Esophagus (tissue), 2 donors: Measurements from ENCODE around the gene USP12. TPM values are rescaled to one million over a fixed set of nuclear protein-coding genes. Genes with fewer than 3 reads are reported as not detected.

Experiments used
- H3K27ac ChIP-seq, 2 donors: one replicate each; pipeline ENCODE4 v1.5.1; 2013; ENCODE audit warnings: low read depth in 2 of 2, mild to moderate bottlenecking in 2 of 2, inconsistent platforms in 1 of 2, low read length in 1 of 2, moderate library complexity in 1 of 2
- H3K27me3 ChIP-seq, 2 donors: one replicate each; pipeline ENCODE4 v1.6.1; 2013; ENCODE audit warnings: low read length in 2 of 2, control low read depth in 1 of 2, mild to moderate bottlenecking in 1 of 2; ENCODE audit not compliant: insufficient read depth in 2 of 2, control insufficient read depth in 1 of 2
- H3K36me3 ChIP-seq, 2 donors: one replicate each; pipeline ENCODE4 v1.6.1; 2013; ENCODE audit warnings: low read length in 1 of 2; ENCODE audit not compliant: control insufficient read depth in 2 of 2, insufficient read depth in 2 of 2
- H3K4me1 ChIP-seq, 2 donors: one replicate each; pipeline ENCODE4 v1.6.1; 2013; ENCODE audit warnings: low read length in 1 of 2; ENCODE audit not compliant: control insufficient read depth in 2 of 2, insufficient read depth in 2 of 2
- H3K4me3 ChIP-seq, 2 donors: one replicate each; pipeline ENCODE4 v1.5.1; 2013; ENCODE audit warnings: low read length in 2 of 2, mild to moderate bottlenecking in 2 of 2, low read depth in 1 of 2, moderate library complexity in 1 of 2
- H3K9me3 ChIP-seq, 2 donors: one replicate each; pipeline ENCODE4 v1.6.1; 2013; ENCODE audit warnings: mild to moderate bottlenecking in 2 of 2, low read depth in 1 of 2, low read length in 1 of 2, moderate library complexity in 1 of 2; ENCODE audit not compliant: control insufficient read depth in 2 of 2, insufficient read depth in 1 of 2
- WGBS, 2 donors: extraction: QIAGEN DNeasy Blood & Tissue Kit; methylation state at CpG; one replicate each; pipeline ENCODE4 v1.1.7; 2013; 5-methylcytosine and 5-hydroxymethylcytosine counted together
- polyA plus RNA-seq, 2 donors: library from polyadenylated mRNA; stranded (reverse); fragments of 200-250 nt; gene quantifications; one replicate each; pipeline ENCODE4 v1.2.3, GENCODE V29; 2013
- donor health status: healthy with polysubstance abuse.
- donor health status: Bipolar disorder and iron deficiency.

Gene USP12
- polyA plus RNA-seq, 2 donors: 3.5 to 6.0 TPM

- H3K27ac ChIP-seq: no peak overlapping the region
- H3K4me3 ChIP-seq: no peak overlapping the region
- no peaks in the 10 kb centered on the region for H3K9me3 ChIP-seq
- WGBS, 2 donors: 61 to 71% methylated on average over 4 of the region's 4 CpGs
- H3K4me1 ChIP-seq: no peaks in the 10 kb centered on the region
- no peaks in the 10 kb centered on the region for H3K27me3 ChIP-seq
- H3K36me3 ChIP-seq: no peaks in the 10 kb centered on the region
Observed at GRCh38 chr13:27188239-27188638, 16.6 kb upstream of the USP12 start.

- peaks cover 3 to 4% of the 10 kb centered on the region in 2 donors for H3K4me1 ChIP-seq
- no peaks in the 10 kb centered on the region for H3K9me3 ChIP-seq
- H3K36me3 ChIP-seq: no peaks in the 10 kb centered on the region
- WGBS, 2 donors: 48 to 68% methylated on average over 5 of the region's 5 CpGs
- H3K27ac ChIP-seq: no peak overlapping the region
- no peak overlapping the region for H3K4me3 ChIP-seq
- H3K27me3 ChIP-seq: no peaks in the 10 kb centered on the region
Observed at GRCh38 chr13:27186295-27186694, 14.7 kb upstream of the USP12 start.

- Histone ChIP-seq H3K4me3 (no peak overlapping the region), H3K9me3 (no peaks in the 10 kb centered on the region), H3K27ac (no peak overlapping the region), H3K27me3 (no peaks in the 10 kb centered on the region), H3K36me3 (no peaks in the 10 kb centered on the region), H3K4me1 (peaks cover 3 to 4% of the 10 kb centered on the region in 2 donors)
- WGBS, 2 donors: 81 to 84% methylated on average over 9 of the region's 9 CpGs
Observed at GRCh38 chr13:27183561-27184147, 12.0 kb upstream of the USP12 start.

- H3K9me3 ChIP-seq: no peaks in the 10 kb centered on the region
- peaks cover 3 to 4% of the 10 kb centered on the region in 2 donors for H3K4me1 ChIP-seq
- peak overlapping the region in 1 of 2 donors; percentile 39 for H3K27ac ChIP-seq
- H3K36me3 ChIP-seq: no peaks in the 10 kb centered on the region
- no peak overlapping the region for H3K4me3 ChIP-seq
- H3K27me3 ChIP-seq: no peaks in the 10 kb centered on the region
- WGBS, 2 donors: 62 to 70% methylated on average over 10 of the region's 10 CpGs
Observed at GRCh38 chr13:27182844-27183497, 11.4 kb upstream of the USP12 start.

- Histone ChIP-seq H3K27me3 (no peaks in the 10 kb centered on the region), H3K9me3 (no peaks in the 10 kb centered on the region), H3K4me3 (no peak overlapping the region), H3K27ac (no peak overlapping the region), H3K36me3 (no peaks in the 10 kb centered on the region), H3K4me1 (peaks cover 3 to 4% of the 10 kb centered on the region in 2 donors)
- 93 to 99% methylated on average over 2 of the region's 2 CpGs for WGBS, 2 donors
Observed at GRCh38 chr13:27182054-27182453, 10.4 kb upstream of the USP12 start.

- H3K9me3 ChIP-seq: no peaks in the 10 kb centered on the region
- 72 to 77% methylated on average over 3 of the region's 3 CpGs for WGBS, 2 donors
- no peak overlapping the region for H3K27ac ChIP-seq
- no peaks in the 10 kb centered on the region for H3K27me3 ChIP-seq
- no peaks in the 10 kb centered on the region for H3K36me3 ChIP-seq
- H3K4me1 ChIP-seq: peaks cover 2% of the 10 kb centered on the region in 2 donors
- H3K4me3 ChIP-seq: no peak overlapping the region
Observed at GRCh38 chr13:27177852-27178251, 6.2 kb upstream of the USP12 start.

- Histone ChIP-seq H3K4me1 (no peaks in the 10 kb centered on the region), H3K27ac (no peak overlapping the region), H3K4me3 (no peak overlapping the region), H3K36me3 (no peaks in the 10 kb centered on the region), H3K9me3 (no peaks in the 10 kb centered on the region), H3K27me3 (no peaks in the 10 kb centered on the region)
- WGBS, 2 donors: 74 to 76% methylated on average over 8 of the region's 8 CpGs
Observed at GRCh38 chr13:27176470-27177410, 5.1 kb upstream of the USP12 start.

- no peaks in the 10 kb centered on the region for H3K9me3 ChIP-seq
- no peaks in the 10 kb centered on the region for H3K27me3 ChIP-seq
- no peaks in the 10 kb centered on the region for H3K4me1 ChIP-seq
- no peak overlapping the region for H3K27ac ChIP-seq
- H3K36me3 ChIP-seq: no peaks in the 10 kb centered on the region
- H3K4me3 ChIP-seq: no peak overlapping the region
- 61 to 66% methylated on average over 6 of the region's 6 CpGs for WGBS, 2 donors
Observed at GRCh38 chr13:27174766-27175455, 3.3 kb upstream of the USP12 start.

GRCh38 chr13:27172495-27172842 lies 858 bp upstream of the USP12 start:
- Histone ChIP-seq H3K9me3 (no peaks in the 10 kb centered on the region), H3K4me1 (peaks cover 0 to 4% of the 10 kb centered on the region in 2 donors), H3K27ac (peak overlapping the region; percentile 47 to 96), H3K36me3 (no peaks in the 10 kb centered on the region), H3K27me3 (no peaks in the 10 kb centered on the region), H3K4me3 (peak overlapping the region in 1 of 2 donors; percentile 80)
- WGBS, 2 donors: 10 to 14% methylated on average over 3 of the region's 3 CpGs
